ENCODE data around the gene CHMP5.
"Not testable (repeated sequence)": the region's sequence is repeated elsewhere in the genome, so short reads cannot be mapped to it uniquely, and the experiment has no call there.

The CHMP5 gene

GRCh38 chr9:33285502-33285901 is 20.7 kb downstream of the CHMP5 start:
- DNase-seq, result no peak

- peak; percentile 6 for DNase-seq
Observed at GRCh38 chr9:33287087-33287490, 22.2 kb downstream of the CHMP5 start.

- DNase-seq, result no peak
Observed at GRCh38 chr9:33288235-33288634, 23.4 kb downstream of the CHMP5 start.

- DNase-seq, result no peak
Observed at GRCh38 chr9:33288828-33289483, 24.1 kb downstream of the CHMP5 start.

- DNase-seq, result no peak
Observed at GRCh38 chr9:33289496-33289895, 24.6 kb downstream of the CHMP5 start.

- no peak for DNase-seq
Observed at GRCh38 chr9:33289936-33290246, 25.0 kb downstream of the CHMP5 start.

GRCh38 chr9:33290247-33291030 is 25.6 kb downstream of the CHMP5 start, which contains the start of gene NFX1:
TSS of gene NFX1 (plus strand) at chr9:33290516. CDS start at chr9:33290573, 57 bp downstream.
- peak; percentile 68 for DNase-seq

GRCh38 chr9:33291031-33291397 is 26.2 kb downstream of the CHMP5 start:
- DNase-seq, result no peak

- DNase-seq, result no peak
Observed at GRCh38 chr9:33291901-33292300, 27.1 kb downstream of the CHMP5 start.

GRCh38 chr9:33293782-33294181 is 28.9 kb downstream of the CHMP5 start:
- no peak for DNase-seq

- DNase-seq, result no peak
Observed at GRCh38 chr9:33294670-33295432, 30.0 kb downstream of the CHMP5 start.

GRCh38 chr9:33295571-33295970 is 30.7 kb downstream of the CHMP5 start:
- DNase-seq, result no peak

- no peak for DNase-seq
Observed at GRCh38 chr9:33297432-33297831, 32.6 kb downstream of the CHMP5 start.

GRCh38 chr9:33300546-33300945 is 35.7 kb downstream of the CHMP5 start:
- DNase-seq, result no peak

GRCh38 chr9:33304362-33304761 is 39.5 kb downstream of the CHMP5 start:
- no peak for DNase-seq

GRCh38 chr9:33306037-33306436 is 41.2 kb downstream of the CHMP5 start:
- DNase-seq, result no peak

- no peak for DNase-seq
Observed at GRCh38 chr9:33307067-33307466, 42.2 kb downstream of the CHMP5 start.

GRCh38 chr9:33309903-33310302 is 45.1 kb downstream of the CHMP5 start:
- DNase-seq, result no peak

GRCh38 chr9:33310748-33311147 is 45.9 kb downstream of the CHMP5 start:
- DNase-seq, result no peak

- no peak for DNase-seq
Observed at GRCh38 chr9:33311953-33312352, 47.1 kb downstream of the CHMP5 start.

- DNase-seq, result no peak
Observed at GRCh38 chr9:33315371-33315770, 50.5 kb downstream of the CHMP5 start.

GRCh38 chr9:33317136-33317535 is 52.3 kb downstream of the CHMP5 start:
- DNase-seq, result not testable (repeated sequence)

GRCh38 chr9:33318225-33318624 is 53.4 kb downstream of the CHMP5 start:
- no peak for DNase-seq

- no peak for DNase-seq
Observed at GRCh38 chr9:33318781-33319180, 53.9 kb downstream of the CHMP5 start.

Measured in SHP77 treated with DMSO at 0.1 percent for 48 hours (cell line).